ENCODE measurements around the gene ARRDC4.

The ARRDC4 gene

DNA sequence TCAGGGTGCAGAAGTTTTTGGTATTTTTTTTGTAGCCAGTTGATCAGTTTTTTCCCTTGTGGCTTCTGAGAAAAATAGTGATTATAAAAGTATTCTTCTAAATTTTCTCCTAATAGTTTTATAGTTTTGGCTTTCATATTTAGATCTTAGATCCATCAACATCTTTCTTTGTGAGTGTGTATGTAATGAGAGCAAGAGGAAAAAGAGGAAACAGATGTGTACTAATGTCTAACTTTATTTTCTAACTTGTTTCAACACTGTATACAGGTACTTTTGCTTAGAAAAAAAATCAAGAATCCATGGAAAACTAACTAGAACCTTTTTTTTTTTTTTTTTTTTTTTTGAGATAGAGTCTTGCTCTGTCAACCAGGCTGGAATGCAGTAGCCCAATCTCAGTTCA, 53.1 kb downstream of the ARRDC4 start:
- no peak overlapping the region for H3K4me3 ChIP-seq (ENCODE audit: low read depth, low read length)
- H3K36me3 ChIP-seq (replicated peaks) = no peaks in the 10 kb centered on the region
- no peak overlapping the region for H3K27ac ChIP-seq
- TF ChIP-seq, protein P1, sequence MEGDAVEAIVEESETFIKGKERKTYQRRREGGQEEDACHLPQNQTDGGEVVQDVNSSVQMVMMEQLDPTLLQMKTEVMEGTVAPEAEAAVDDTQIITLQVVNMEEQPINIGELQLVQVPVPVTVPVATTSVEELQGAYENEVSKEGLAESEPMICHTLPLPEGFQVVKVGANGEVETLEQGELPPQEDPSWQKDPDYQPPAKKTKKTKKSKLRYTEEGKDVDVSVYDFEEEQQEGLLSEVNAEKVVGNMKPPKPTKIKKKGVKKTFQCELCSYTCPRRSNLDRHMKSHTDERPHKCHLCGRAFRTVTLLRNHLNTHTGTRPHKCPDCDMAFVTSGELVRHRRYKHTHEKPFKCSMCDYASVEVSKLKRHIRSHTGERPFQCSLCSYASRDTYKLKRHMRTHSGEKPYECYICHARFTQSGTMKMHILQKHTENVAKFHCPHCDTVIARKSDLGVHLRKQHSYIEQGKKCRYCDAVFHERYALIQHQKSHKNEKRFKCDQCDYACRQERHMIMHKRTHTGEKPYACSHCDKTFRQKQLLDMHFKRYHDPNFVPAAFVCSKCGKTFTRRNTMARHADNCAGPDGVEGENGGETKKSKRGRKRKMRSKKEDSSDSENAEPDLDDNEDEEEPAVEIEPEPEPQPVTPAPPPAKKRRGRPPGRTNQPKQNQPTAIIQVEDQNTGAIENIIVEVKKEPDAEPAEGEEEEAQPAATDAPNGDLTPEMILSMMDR (IDR thresholded peaks at IDR 0.05; ENCODE audit: low read depth, low read length, missing control alignments) = no peak
- no peak for DNase-seq
- in situ Hi-C loops (cut with HindIII; ENCODE audit: low pct_ligation_motif_present, low sequenced_read_pairs) = no loop called here
- no peaks in the 10 kb centered on the region for H3K27me3 ChIP-seq (replicated peaks)

DNA sequence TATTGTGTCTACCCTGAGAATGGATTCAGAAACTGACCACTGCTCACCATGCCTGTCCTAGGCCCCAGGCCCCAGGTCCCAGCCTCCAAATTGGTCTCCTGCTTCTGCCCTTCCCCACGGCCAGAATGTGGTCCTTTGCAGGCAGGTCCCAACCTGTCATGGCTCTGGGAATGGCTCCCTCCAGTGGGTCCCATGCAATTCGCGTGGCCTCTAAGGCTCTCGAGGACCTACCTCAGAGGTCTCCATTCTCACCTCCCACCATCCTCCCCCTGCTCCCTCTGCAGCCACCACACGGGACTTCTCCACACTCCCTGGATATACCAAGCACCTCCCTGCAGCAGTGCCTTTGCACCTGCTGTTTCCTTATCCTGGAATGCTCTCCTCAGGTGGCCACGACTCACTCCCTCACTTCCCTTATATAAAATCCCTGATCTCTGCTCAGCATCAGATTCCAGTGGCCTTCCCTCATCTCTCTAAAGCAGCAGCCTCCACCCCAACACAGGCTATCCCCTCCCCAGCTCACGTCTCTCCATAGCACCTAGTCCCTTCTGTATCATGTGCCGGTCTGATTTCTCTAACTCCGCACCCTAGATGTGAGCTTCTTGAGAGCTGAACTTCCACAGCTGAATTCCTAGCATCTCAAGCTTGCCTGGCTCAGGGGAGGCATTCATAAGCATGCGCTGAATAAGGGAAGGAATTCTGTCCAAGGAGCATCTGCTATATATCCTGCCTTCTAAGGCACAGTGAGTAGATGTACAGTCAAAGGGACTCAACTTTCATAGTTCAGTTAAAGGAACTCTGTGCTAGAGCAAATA, 56.9 kb downstream of the ARRDC4 start:
- Histone ChIP-seq H3K27me3 (replicated peaks) (no peaks in the 10 kb centered on the region), H3K4me3 (ENCODE audit: low read depth, low read length) (no peak overlapping the region), H3K36me3 (replicated peaks) (no peaks in the 10 kb centered on the region), H3K27ac (no peak overlapping the region)
- TF ChIP-seq, protein P1 (IDR thresholded peaks at IDR 0.05; ENCODE audit: low read depth, low read length, missing control alignments) = no peak
- DNase-seq = no peak
- in situ Hi-C loops (cut with HindIII; ENCODE audit: low pct_ligation_motif_present, low sequenced_read_pairs) = no loop called here

DNA sequence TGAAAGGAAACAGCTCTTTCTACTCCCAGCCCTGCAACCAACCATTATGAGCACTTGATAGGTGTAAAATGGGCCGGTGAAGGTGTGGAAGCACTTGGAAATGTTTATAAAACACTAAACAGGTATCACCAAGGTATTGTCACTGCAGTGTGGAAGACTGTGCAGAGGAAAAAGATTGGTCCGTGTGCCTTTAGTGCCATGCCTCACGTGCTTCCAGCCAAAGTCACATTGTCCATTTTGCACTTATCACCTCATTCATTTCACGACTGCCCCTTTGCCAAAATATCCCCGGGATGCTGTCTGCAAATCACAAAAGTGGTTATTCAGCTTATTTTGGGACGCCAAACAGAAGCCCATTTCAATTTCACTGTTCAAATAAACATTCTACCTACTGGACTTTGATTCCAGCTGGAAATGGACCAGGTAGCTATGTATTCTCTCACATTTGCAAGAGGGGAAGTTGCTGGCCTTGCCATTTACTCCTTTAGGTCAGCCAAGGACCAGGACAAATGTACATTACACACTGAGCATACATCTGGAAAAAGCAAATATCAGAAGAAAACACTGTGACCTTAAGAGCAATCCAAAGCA, 58.4 kb downstream of the ARRDC4 start:
- Histone ChIP-seq H3K27ac (no peak overlapping the region), H3K36me3 (replicated peaks) (no peaks in the 10 kb centered on the region), H3K27me3 (replicated peaks) (no peaks in the 10 kb centered on the region), H3K4me3 (ENCODE audit: low read depth, low read length) (no peak overlapping the region)
- DNase-seq = no peak
- in situ Hi-C loops (cut with HindIII; ENCODE audit: low pct_ligation_motif_present, low sequenced_read_pairs) = no loop called here
- TF ChIP-seq, protein P1 (IDR thresholded peaks at IDR 0.05; ENCODE audit: low read depth, low read length, missing control alignments) = no peak

All from brain microvascular endothelial cell (primary cell).